Neural progenitor cell (in vitro differentiated cells): ENCODE results near the gene MFGE8. TPM values are rescaled to one million over a fixed set of nuclear protein-coding genes. Genes with fewer than 3 reads are reported as not detected.

Experiments used
- DNase-seq: peaks from one replicate; pipeline ENCODE4 v3.0.0-alpha.2; 2016; ENCODE audit warnings: low spot score
- H2AFZ ChIP-seq: fragments of 200-600 bp; sonication (generic); replicated peaks from 2 replicates; pipeline ENCODE4 v1.6.1; 2016; ENCODE audit warnings: antibody characterized with exemption
- H3F3A ChIP-seq: fragments of 200-600 bp; sonication (generic); 2 replicates; pipeline ENCODE4 v1.6.1; 2016; ENCODE audit warnings: antibody characterized with exemption, low read depth
- H3K27ac ChIP-seq: fragments of 200-600 bp; sonication (generic); 2 replicates; pipeline ENCODE4 v1.5.1; 2016; ENCODE audit warnings: mild to moderate bottlenecking
- H3K27me3 ChIP-seq: fragments of 200-600 bp; sonication (generic); 2 replicates; pipeline ENCODE4 v1.6.1; 2016; ENCODE audit warnings: mild to moderate bottlenecking, moderate library complexity
- H3K36me3 ChIP-seq: fragments of 200-600 bp; sonication (generic); 2 replicates; pipeline ENCODE4 v1.5.1; 2016
- H3K4me1 ChIP-seq: fragments of 200-600 bp; sonication (generic); 2 replicates; pipeline ENCODE4 v1.6.1; 2016; ENCODE audit warnings: mixed run types
- H3K4me2 ChIP-seq: fragments of 200-600 bp; sonication (generic); 2 replicates; pipeline ENCODE4 v1.6.1; 2016
- H3K4me3 ChIP-seq: fragments of 200-600 bp; sonication (generic); 2 replicates; pipeline ENCODE4 v1.5.1; 2016
- H3K79me2 ChIP-seq: fragments of 200-600 bp; sonication (generic); 2 replicates; pipeline ENCODE4 v1.6.1; 2016; ENCODE audit warnings: low read depth
- H3K9ac ChIP-seq: fragments of 200-600 bp; sonication (generic); 2 replicates; pipeline ENCODE4 v1.6.1; 2016
- H3K9me3 ChIP-seq: fragments of 200-600 bp; sonication (generic); 2 replicates; pipeline ENCODE4 v1.5.1; 2016; ENCODE audit warnings: low read depth
- H4K20me1 ChIP-seq: fragments of 200-600 bp; sonication (generic); 2 replicates; pipeline ENCODE4 v1.6.1; 2016; ENCODE audit warnings: low read depth
- H3K27ac Mint-ChIP-seq: 3 replicates; pipeline ENCODE4 v1.8.0; 2021; ENCODE audit warnings: mixed read lengths
- H3K27me3 Mint-ChIP-seq: 2 replicates; pipeline ENCODE4 v1.8.0; 2022; ENCODE audit warnings: low read depth, mild to moderate bottlenecking, inconsistent platforms, moderate library complexity, mixed read lengths; ENCODE audit not compliant: insufficient read depth
- H3K36me3 Mint-ChIP-seq: 3 replicates; pipeline ENCODE4 v1.8.0; 2021; ENCODE audit warnings: mixed read lengths
- H3K4me1 Mint-ChIP-seq: 3 replicates; pipeline ENCODE4 v1.8.0; 2021; ENCODE audit warnings: mixed read lengths
- H3K4me3 Mint-ChIP-seq: 3 replicates; pipeline ENCODE4 v1.8.0; 2021; ENCODE audit warnings: mild to moderate bottlenecking, moderate library complexity, mixed read lengths
- H3K9me3 Mint-ChIP-seq: 3 replicates; pipeline ENCODE4 v1.8.0; 2020; ENCODE audit warnings: mixed read lengths
- CTCF ChIP-seq: fragments of 200-600 bp; sonication (generic); IDR thresholded peaks from 2 replicates; pipeline ENCODE4 v1.5.1; 2017; ENCODE audit warnings: antibody characterized with exemption, mild to moderate bottlenecking
- EZH2 ChIP-seq: fragments of 200-600 bp; sonication (generic); IDR thresholded peaks from 2 replicates; pipeline ENCODE4 v1.6.1; 2017; ENCODE audit warnings: antibody characterized with exemption, mild to moderate bottlenecking, moderate library complexity
- EZH2phosphoT487 ChIP-seq: fragments of 200-600 bp; sonication (generic); IDR thresholded peaks from 2 replicates; pipeline ENCODE4 v1.6.1; 2017; ENCODE audit warnings: antibody characterized with exemption
- total RNA-seq: library from RNA; depleted of rRNA; stranded (reverse); fragments of >200 nt; gene quantifications from 2 replicates; pipeline ENCODE4 v1.2.3, GENCODE V29; 2015; ENCODE audit warnings: low replicate concordance

The MFGE8 gene
- total RNA-seq, 1 donor from 2014 or later = 92.6 TPM

DNA sequence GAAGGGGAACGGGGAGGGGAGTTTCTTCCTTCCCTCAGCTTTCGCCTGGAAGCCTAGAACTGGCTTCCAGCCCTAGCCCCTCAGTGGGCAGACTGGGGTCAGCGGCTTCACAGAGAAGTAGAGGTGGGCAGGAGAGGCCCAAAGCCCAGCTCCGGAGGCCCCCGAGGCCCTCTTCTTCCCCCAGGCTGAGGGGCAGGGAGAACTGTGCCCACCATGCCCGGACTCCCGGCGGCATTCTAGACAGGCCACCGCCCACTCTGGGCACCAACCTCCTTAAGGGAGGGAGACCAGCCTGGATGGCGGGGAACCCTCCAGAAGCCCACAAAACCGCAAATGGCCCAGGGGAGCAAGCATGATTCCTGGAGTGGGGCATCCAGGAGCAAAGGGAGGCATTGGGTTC is 35.8 kb downstream of the MFGE8 start:
- no peaks in the 10 kb centered on the region for H4K20me1 ChIP-seq
- H3K4me2 ChIP-seq = no peak overlapping the region
- no peaks in the 10 kb centered on the region for H3K4me1 ChIP-seq
- Mint-ChIP-seq H3K4me3 (no peak overlapping the region), H3K9me3 (no peaks in the 10 kb centered on the region), H3K36me3 (no peaks in the 10 kb centered on the region), H3K27ac (no peak overlapping the region), H3K4me1 (no peaks in the 10 kb centered on the region), H3K27me3 (peaks cover 4% of the 10 kb centered on the region)
- H3K36me3 ChIP-seq = no peaks in the 10 kb centered on the region
- no peak overlapping the region for H3K4me3 ChIP-seq
- no peaks in the 10 kb centered on the region for H3K79me2 ChIP-seq
- H3K27ac ChIP-seq = no peak overlapping the region
- no peak for DNase-seq
- no peaks in the 10 kb centered on the region for H3K9me3 ChIP-seq
- TF ChIP-seq CTCF = no peak
- TF ChIP-seq EZH2phosphoT487 = no peak
- no peak for TF ChIP-seq EZH2
- H3K27me3 ChIP-seq = no peaks in the 10 kb centered on the region
- H3F3A ChIP-seq = no peaks in the 10 kb centered on the region
- H2AFZ ChIP-seq = no peak overlapping the region
- H3K9ac ChIP-seq = no peak overlapping the region

GRCh38 chr15:88876573-88876972 is 36.6 kb downstream of the MFGE8 start:
- Histone ChIP-seq H3K4me1 (no peaks in the 10 kb centered on the region), H3K4me2 (no peak overlapping the region), H3K27me3 (no peaks in the 10 kb centered on the region), H3K4me3 (no peak overlapping the region), H3K27ac (no peak overlapping the region), H3K79me2 (no peaks in the 10 kb centered on the region), H3F3A (no peaks in the 10 kb centered on the region), H3K36me3 (no peaks in the 10 kb centered on the region), H2AFZ (no peak overlapping the region), H4K20me1 (no peaks in the 10 kb centered on the region), H3K9ac (no peak overlapping the region), H3K9me3 (no peaks in the 10 kb centered on the region)
- Mint-ChIP-seq H3K4me1 (no peaks in the 10 kb centered on the region), H3K9me3 (no peaks in the 10 kb centered on the region), H3K4me3 (no peak overlapping the region), H3K36me3 (no peaks in the 10 kb centered on the region), H3K27me3 (peaks cover 4% of the 10 kb centered on the region), H3K27ac (no peak overlapping the region)
- no peak for TF ChIP-seq CTCF
- TF ChIP-seq EZH2phosphoT487 = no peak
- TF ChIP-seq EZH2 = no peak
- no peak for DNase-seq

DNA sequence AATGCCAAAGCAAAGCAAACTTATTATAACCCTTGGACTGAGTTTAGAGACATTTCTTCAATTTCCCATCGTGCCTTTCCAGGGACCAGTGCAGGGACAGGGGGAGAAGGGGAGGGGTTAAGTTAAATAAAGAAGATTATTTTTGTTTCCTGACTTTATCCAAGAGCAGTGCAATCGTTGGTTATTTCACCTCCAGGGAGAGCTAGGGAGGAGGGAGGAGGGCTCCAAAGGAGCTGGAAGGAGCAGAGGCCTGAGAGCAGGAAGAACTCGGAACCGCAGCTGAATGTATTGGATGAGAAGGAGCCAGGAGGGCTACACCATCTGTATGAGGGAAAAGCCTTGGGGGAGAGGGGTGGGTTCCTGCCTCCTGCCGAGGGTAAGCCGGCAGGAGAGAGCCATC is 38.5 kb downstream of the MFGE8 start:
- no peaks in the 10 kb centered on the region for H3K4me1 ChIP-seq
- no peaks in the 10 kb centered on the region for H3K79me2 ChIP-seq
- no peaks in the 10 kb centered on the region for H3K36me3 ChIP-seq
- Mint-ChIP-seq H3K36me3 (no peaks in the 10 kb centered on the region), H3K27me3 (peaks cover 6% of the 10 kb centered on the region), H3K27ac (no peak overlapping the region), H3K9me3 (peaks cover 6% of the 10 kb centered on the region), H3K4me3 (no peak overlapping the region), H3K4me1 (no peaks in the 10 kb centered on the region)
- DNase-seq = no peak
- no peaks in the 10 kb centered on the region for H3F3A ChIP-seq
- TF ChIP-seq CTCF (no peak), EZH2phosphoT487 (no peak), EZH2 (no peak)
- no peak overlapping the region for H2AFZ ChIP-seq
- no peak overlapping the region for H3K4me2 ChIP-seq
- H3K27ac ChIP-seq = no peak overlapping the region
- no peaks in the 10 kb centered on the region for H4K20me1 ChIP-seq
- H3K27me3 ChIP-seq = no peaks in the 10 kb centered on the region
- H3K9ac ChIP-seq = no peak overlapping the region
- no peak overlapping the region for H3K4me3 ChIP-seq
- no peaks in the 10 kb centered on the region for H3K9me3 ChIP-seq
